Activated B cell treated with CpG ODN at 0.5 μM for 24 hours (primary cell): ENCODE data around the gene CDT1. TPM values are rescaled to one million over a fixed set of nuclear protein-coding genes. Genes with fewer than 3 reads are reported as not detected.

Experiments used
- ATAC-seq: fragments of 200-7000 bp; cut with Tn5 transposase; one replicate; pipeline ENCODE4 v1.10.0; 2021; ENCODE audit warnings: low read depth, mild to moderate bottlenecking, moderate library complexity
- CTCF ChIA-PET: fragments of 350-600 bp; sonication (Branson Sonifier 250); formaldehyde crosslinking; loops from one replicate; lab custom pipeline; 2021; ENCODE audit warnings: antibody characterized with exemption; lab: Charles Lee
- POLR2A ChIA-PET: fragments of 350-600 bp; sonication (Branson Sonifier 250); formaldehyde crosslinking; loops from one replicate; lab custom pipeline; 2021; ENCODE audit warnings: antibody characterized with exemption; lab: Charles Lee
- DNase-seq: peaks from one replicate; pipeline ENCODE4 v3.0.0; 2022
- H3K27ac Mint-ChIP-seq: one replicate; pipeline ENCODE4 v1.8.0; 2020; ENCODE audit warnings: mixed read lengths
- H3K27me3 Mint-ChIP-seq: one replicate; pipeline ENCODE4 v1.8.0; 2021; ENCODE audit warnings: mixed read lengths
- H3K36me3 Mint-ChIP-seq: one replicate; pipeline ENCODE4 v1.8.0; 2021; ENCODE audit warnings: low read depth, mixed read lengths
- H3K4me1 Mint-ChIP-seq: one replicate; pipeline ENCODE4 v1.8.0; 2021; ENCODE audit warnings: mixed read lengths
- H3K4me3 Mint-ChIP-seq: one replicate; pipeline ENCODE4 v1.8.0; 2020; ENCODE audit warnings: mild to moderate bottlenecking, mixed read lengths
- H3K9me3 Mint-ChIP-seq: one replicate; pipeline ENCODE4 v1.8.0; 2020; ENCODE audit warnings: mixed read lengths
- intact Hi-C: fragments of 100-400 bp; cut with micrococcal nuclease; formaldehyde crosslinking; loops from one replicate; pipeline ENCODE4 v1.15.1; 2024
- total RNA-seq: library from RNA; stranded (reverse); gene quantifications from 2 replicates; pipeline ENCODE4 v1.2.3, GENCODE V29; 2022
- TF ChIP-seq, protein P1 (sequence below): fragments of 200-600 bp; IDR thresholded peaks from one replicate; pipeline ENCODE4 v1.8.0; 2022; ENCODE audit warnings: antibody characterized with exemption, mild to moderate bottlenecking

CDT1 gene
- total RNA-seq, 1 donor from 2014 or later = 4.3 TPM

GRCh38 chr16:88804173-88804551 is 573 bp downstream of the CDT1 start:
- Mint-ChIP-seq H3K9me3 (no peaks in the 10 kb centered on the region), H3K4me1 (peaks cover 22% of the 10 kb centered on the region), H3K36me3 (peaks cover 9% of the 10 kb centered on the region), H3K27me3 (no peaks in the 10 kb centered on the region), H3K27ac (no peak overlapping the region), H3K4me3 (peak overlapping the region; percentile 32)
- ChIA-PET CTCF (interaction anchor here (1.5 to 1.7 kb wide), 2 partner anchors 23 to 67 kb away, joined by 3 to 4 read pairs; no protein-coding TSS in a partner anchor), POLR2A (interaction anchor here (1.7 to 2.5 kb wide), 3 partner anchors 8 to 23 kb away, joined by 4 to 18 read pairs (median 6); partner anchors contain the start of gene APRT)
- ATAC-seq = no peak
- TF ChIP-seq, protein P1, sequence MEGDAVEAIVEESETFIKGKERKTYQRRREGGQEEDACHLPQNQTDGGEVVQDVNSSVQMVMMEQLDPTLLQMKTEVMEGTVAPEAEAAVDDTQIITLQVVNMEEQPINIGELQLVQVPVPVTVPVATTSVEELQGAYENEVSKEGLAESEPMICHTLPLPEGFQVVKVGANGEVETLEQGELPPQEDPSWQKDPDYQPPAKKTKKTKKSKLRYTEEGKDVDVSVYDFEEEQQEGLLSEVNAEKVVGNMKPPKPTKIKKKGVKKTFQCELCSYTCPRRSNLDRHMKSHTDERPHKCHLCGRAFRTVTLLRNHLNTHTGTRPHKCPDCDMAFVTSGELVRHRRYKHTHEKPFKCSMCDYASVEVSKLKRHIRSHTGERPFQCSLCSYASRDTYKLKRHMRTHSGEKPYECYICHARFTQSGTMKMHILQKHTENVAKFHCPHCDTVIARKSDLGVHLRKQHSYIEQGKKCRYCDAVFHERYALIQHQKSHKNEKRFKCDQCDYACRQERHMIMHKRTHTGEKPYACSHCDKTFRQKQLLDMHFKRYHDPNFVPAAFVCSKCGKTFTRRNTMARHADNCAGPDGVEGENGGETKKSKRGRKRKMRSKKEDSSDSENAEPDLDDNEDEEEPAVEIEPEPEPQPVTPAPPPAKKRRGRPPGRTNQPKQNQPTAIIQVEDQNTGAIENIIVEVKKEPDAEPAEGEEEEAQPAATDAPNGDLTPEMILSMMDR = no peak
- DNase-seq = no peak
- intact Hi-C loops = no loop called here

DNA sequence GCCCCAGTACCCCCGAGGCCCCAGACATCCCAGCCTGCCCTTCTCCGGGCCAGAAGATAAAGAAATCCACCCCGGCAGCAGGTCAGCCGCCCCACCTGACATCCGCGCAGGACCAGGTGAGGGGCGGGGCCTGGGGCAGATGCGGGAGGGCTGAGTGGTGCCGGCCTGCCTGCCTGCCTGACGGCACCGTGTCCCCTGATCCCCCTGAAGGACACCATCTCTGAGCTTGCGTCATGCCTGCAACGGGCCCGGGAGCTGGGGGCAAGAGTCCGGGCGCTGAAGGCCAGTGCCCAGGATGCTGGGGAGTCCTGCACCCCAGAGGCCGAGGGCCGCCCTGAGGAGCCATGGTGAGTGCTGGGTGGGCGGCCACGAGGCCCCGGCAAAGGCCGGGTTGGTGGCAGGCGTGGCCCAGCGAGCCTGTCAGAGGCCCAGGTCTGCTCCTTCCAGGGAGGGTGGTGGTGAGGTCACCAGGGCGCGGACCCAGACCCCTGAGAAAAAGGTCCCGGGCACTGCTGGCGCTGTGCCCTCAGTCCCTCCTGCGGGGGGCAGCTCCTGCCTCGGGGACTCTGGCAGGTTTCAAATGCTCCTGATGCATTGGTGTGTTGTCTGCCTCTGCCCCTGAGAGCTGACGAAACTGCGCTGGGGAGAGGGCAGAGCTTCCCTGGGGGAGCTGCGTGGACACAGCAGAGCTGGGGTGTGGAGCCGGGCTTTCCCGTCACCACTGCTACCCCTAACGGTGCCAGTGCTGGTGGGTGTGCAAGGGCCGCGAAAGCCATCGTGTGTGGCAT is 1.2 kb downstream of the CDT1 start:
- POLR2A ChIA-PET = interaction anchor here (2.5 kb wide), 1 partner anchor 7 kb away, joined by 18 read pairs; the partner anchor contains the start of gene APRT
- ATAC-seq = no peak
- DNase-seq = no peak
- H3K9me3 Mint-ChIP-seq = no peaks in the 10 kb centered on the region
- H3K27me3 Mint-ChIP-seq = no peaks in the 10 kb centered on the region
- TF ChIP-seq, protein P1 = no peak
- peaks cover 22% of the 10 kb centered on the region for H3K4me1 Mint-ChIP-seq
- H3K36me3 Mint-ChIP-seq = peaks cover 13% of the 10 kb centered on the region
- peak overlapping the region; percentile 32 for H3K4me3 Mint-ChIP-seq
- no peak overlapping the region for H3K27ac Mint-ChIP-seq
- CTCF ChIA-PET = interaction anchor here (1.5 kb wide), 1 partner anchor 23 kb away, joined by 3 read pairs; no protein-coding TSS in a partner anchor
- intact Hi-C loops = no loop called here

DNA sequence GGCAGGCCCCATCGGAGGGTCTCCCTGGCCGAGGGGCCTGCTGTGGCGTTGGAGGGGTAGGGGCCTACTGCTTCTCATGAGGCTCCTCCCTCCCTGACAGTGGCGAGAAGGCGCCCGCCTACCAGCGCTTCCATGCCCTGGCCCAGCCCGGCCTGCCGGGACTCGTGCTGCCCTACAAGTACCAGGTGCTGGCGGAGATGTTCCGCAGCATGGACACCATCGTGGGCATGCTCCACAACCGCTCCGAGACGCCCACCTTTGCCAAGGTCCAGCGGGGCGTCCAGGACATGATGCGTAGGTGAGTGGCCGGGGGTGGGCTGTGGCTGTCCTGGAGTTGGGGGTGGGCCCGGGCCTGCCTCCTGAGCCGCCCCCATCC is 1.7 kb downstream of the CDT1 start:
- peaks cover 13% of the 10 kb centered on the region for H3K36me3 Mint-ChIP-seq
- H3K4me3 Mint-ChIP-seq = no peak overlapping the region
- TF ChIP-seq, protein P1 = no peak
- ATAC-seq (no peak), DNase-seq (no peak)
- intact Hi-C loops = no loop called here
- H3K27me3 Mint-ChIP-seq = no peaks in the 10 kb centered on the region
- no peaks in the 10 kb centered on the region for H3K9me3 Mint-ChIP-seq
- no peak overlapping the region for H3K27ac Mint-ChIP-seq
- POLR2A ChIA-PET = no interaction called here
- H3K4me1 Mint-ChIP-seq = peaks cover 21% of the 10 kb centered on the region
- CTCF ChIA-PET = interaction anchor here (1.5 kb wide), 1 partner anchor 24 kb away, joined by 3 read pairs; no protein-coding TSS in a partner anchor

GRCh38 chr16:88805887-88806393 is 2.4 kb downstream of the CDT1 start:
- ChIA-PET CTCF (no interaction called here), POLR2A (interaction anchor here (0.6 kb wide), 1 partner anchor 678 kb away, joined by 5 read pairs; no protein-coding TSS in a partner anchor)
- H3K4me3 Mint-ChIP-seq = no peak overlapping the region
- H3K27me3 Mint-ChIP-seq = no peaks in the 10 kb centered on the region
- intact Hi-C loops = no loop called here
- peaks cover 23% of the 10 kb centered on the region for H3K4me1 Mint-ChIP-seq
- ATAC-seq (no peak), DNase-seq (no peak)
- TF ChIP-seq, protein P1 = no peak
- H3K36me3 Mint-ChIP-seq = peaks cover 13% of the 10 kb centered on the region
- H3K27ac Mint-ChIP-seq = no peak overlapping the region
- no peaks in the 10 kb centered on the region for H3K9me3 Mint-ChIP-seq

DNA sequence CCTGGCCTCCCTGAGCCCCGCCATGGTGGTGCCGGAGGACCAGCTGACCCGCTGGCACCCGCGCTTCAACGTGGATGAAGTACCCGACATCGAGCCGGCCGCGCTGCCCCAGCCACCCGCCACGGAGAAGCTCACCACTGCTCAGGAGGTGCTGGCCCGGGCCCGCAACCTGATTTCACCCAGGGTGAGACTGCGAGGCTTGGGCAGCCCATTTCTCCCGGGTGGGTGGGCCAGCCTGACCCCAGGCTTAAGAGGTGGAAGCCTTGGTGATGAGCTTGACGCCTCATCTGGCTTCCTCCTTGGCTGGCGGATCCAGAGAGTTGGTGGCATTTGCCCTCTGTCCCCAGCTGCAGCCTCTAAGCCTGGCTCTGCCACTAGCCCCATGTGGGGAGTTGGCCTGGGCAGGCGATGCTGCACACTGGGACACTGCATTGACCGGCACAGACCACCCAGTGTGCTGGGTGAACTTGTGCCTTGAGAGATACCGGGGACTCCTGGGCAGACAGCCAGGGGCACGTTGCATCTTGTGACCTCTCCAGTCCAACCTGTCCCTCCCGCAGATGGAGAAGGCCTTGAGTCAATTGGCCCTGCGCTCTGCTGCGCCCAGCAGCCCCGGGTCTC is 3.0 kb downstream of the CDT1 start:
- Mint-ChIP-seq H3K9me3 (no peaks in the 10 kb centered on the region), H3K27ac (no peak overlapping the region), H3K27me3 (no peaks in the 10 kb centered on the region), H3K4me1 (peaks cover 20% of the 10 kb centered on the region), H3K36me3 (peaks cover 13% of the 10 kb centered on the region), H3K4me3 (no peak overlapping the region)
- CTCF ChIA-PET = no interaction called here
- ATAC-seq = no peak
- POLR2A ChIA-PET = no interaction called here
- intact Hi-C loops = no loop called here
- no peak for DNase-seq
- TF ChIP-seq, protein P1 = no peak
